GM21619 (cell line): ENCODE data around the gene IGSF21.

Experiments used
- ATAC-seq: cut with Tn5 transposase; IDR thresholded peaks from one replicate; pipeline ENCODE4 v1.9.1; 2021; ENCODE audit not compliant: unreplicated experiment

The IGSF21 gene

GRCh38 chr1:18094096-18094495 is 13.5 kb upstream of the IGSF21 start:
- no peak for ATAC-seq

GRCh38 chr1:18097206-18097605 is 10.4 kb upstream of the IGSF21 start:
- no peak for ATAC-seq

GRCh38 chr1:18099026-18099425 is 8.6 kb upstream of the IGSF21 start:
- no peak for ATAC-seq

GRCh38 chr1:18100060-18100459 is 7.5 kb upstream of the IGSF21 start:
- ATAC-seq = no peak

GRCh38 chr1:18100491-18101063 is 7.0 kb upstream of the IGSF21 start:
- no peak for ATAC-seq

- no peak for ATAC-seq
These were observed 6.1 kb upstream of the IGSF21 start for GRCh38 chr1:18101508-18101907.

- ATAC-seq = no peak
These were observed 3.7 kb upstream of the IGSF21 start for GRCh38 chr1:18103788-18104421.

- ATAC-seq = no peak
These were observed 3.0 kb upstream of the IGSF21 start for GRCh38 chr1:18104546-18105100.

GRCh38 chr1:18105196-18105595 is 2.4 kb upstream of the IGSF21 start:
- ATAC-seq = no peak

- ATAC-seq = no peak
These were observed 880 bp downstream of the IGSF21 start for GRCh38 chr1:18108299-18109057.

GRCh38 chr1:18109058-18109755 is 1.6 kb downstream of the IGSF21 start:
- no peak for ATAC-seq

- no peak for ATAC-seq
These were observed 2.4 kb downstream of the IGSF21 start for GRCh38 chr1:18109756-18110597.

GRCh38 chr1:18110598-18110939 is 3.0 kb downstream of the IGSF21 start:
- no peak for ATAC-seq

- no peak for ATAC-seq
These were observed 3.4 kb downstream of the IGSF21 start for GRCh38 chr1:18110968-18111367.

- no peak for ATAC-seq
These were observed 4.2 kb downstream of the IGSF21 start for GRCh38 chr1:18111605-18112297.

GRCh38 chr1:18112611-18113010 is 5.0 kb downstream of the IGSF21 start:
- ATAC-seq = no peak

- ATAC-seq = no peak
These were observed 7.3 kb downstream of the IGSF21 start for GRCh38 chr1:18114726-18115410.

GRCh38 chr1:18116777-18117176 is 9.2 kb downstream of the IGSF21 start:
- no peak for ATAC-seq

- no peak for ATAC-seq
These were observed 10.5 kb downstream of the IGSF21 start for GRCh38 chr1:18118078-18118477.
